Measurements from ENCODE around the gene HTR1D. TPM values are rescaled to one million over a fixed set of nuclear protein-coding genes. Genes with fewer than 3 reads are reported as not detected.
"Not testable (repeated sequence)": the region's sequence is repeated elsewhere in the genome, so short reads cannot be mapped to it uniquely, and the experiment has no call there.

HTR1D gene, protein sequence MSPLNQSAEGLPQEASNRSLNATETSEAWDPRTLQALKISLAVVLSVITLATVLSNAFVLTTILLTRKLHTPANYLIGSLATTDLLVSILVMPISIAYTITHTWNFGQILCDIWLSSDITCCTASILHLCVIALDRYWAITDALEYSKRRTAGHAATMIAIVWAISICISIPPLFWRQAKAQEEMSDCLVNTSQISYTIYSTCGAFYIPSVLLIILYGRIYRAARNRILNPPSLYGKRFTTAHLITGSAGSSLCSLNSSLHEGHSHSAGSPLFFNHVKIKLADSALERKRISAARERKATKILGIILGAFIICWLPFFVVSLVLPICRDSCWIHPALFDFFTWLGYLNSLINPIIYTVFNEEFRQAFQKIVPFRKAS
- total RNA-seq, result not detected
- total RNA-seq (2013), result not detected
- 0 to 0.09 (median 0) reads per million in 29 experiments for total RNA-seq

GRCh38 chr1:23217421-23218115, at the start of gene HTR1D:
TSS of gene HTR1D (minus strand) at chr1:23217502. CDS start at chr1:23194219, 23,283 bp downstream.
- Histone ChIP-seq H3K4me3 (ENCODE audit: control insufficient read depth in 1 of 2, extremely low read depth in 1 of 2, low read length in 1 of 2) (peak within 1 kb of the TSS in 1 of 2 donors; percentile 42), H3K27me3 (replicated peaks in 1 of 2; ENCODE audit: control insufficient read depth in 2 of 2, extremely low read depth in 1 of 2, insufficient read depth in 2 of 2, low read length in 1 of 2) (peaks cover 2 to 66% of the 10 kb centered on the region in 2 experiments), H3K36me3 (ENCODE audit: control insufficient read depth in 2 of 2, extremely low read depth in 1 of 2, insufficient read depth in 1 of 2, low read length in 1 of 2) (no peaks in the 10 kb centered on the region), H3K9me3 (no peaks in the 10 kb centered on the region), H3K4me1 (ENCODE audit: control insufficient read depth in 1 of 2, extremely low read depth in 1 of 2, insufficient read depth in 2 of 2, low read length in 2 of 2) (peaks cover 0 to 16% of the 10 kb centered on the region in 2 experiments), H3K27ac (ENCODE audit: low read length) (no peak within 1 kb of the TSS)
- H3K27me3 Mint-ChIP-seq, result peaks cover 61 to 72% of the 10 kb centered on the region in 2 donors
- peak in 1 of 35 experiments; percentile 3 for DNase-seq
- ATAC-seq (replicated peaks in 1 of 4), result peak in 3 of 4 experiments; percentile 18 to 40 (median 35)
- H3K27ac Mint-ChIP-seq, result no peak within 1 kb of the TSS
- H3K4me3 Mint-ChIP-seq, result peak within 1 kb of the TSS; percentile 41 to 60 (median 46)
- POLR2A ChIA-PET, result no interaction called here
- H3K9me3 Mint-ChIP-seq, result no peaks in the 10 kb centered on the region
- H3K4me1 Mint-ChIP-seq, result peaks cover 6 to 9% (median 6%) of the 10 kb centered on the region in 3 donors
- CTCF ChIA-PET, result no interaction called here
- under 1% methylated on average over 22 of the region's 45 CpGs for WGBS (ENCODE audit: insufficient coverage)
- H3K36me3 Mint-ChIP-seq, result no peaks in the 10 kb centered on the region

- no peaks in the 10 kb centered on the region for H3K9me3 Mint-ChIP-seq
- ChIA-PET CTCF (no interaction called here), POLR2A (no interaction called here)
- no peak for DNase-seq
- H3K27me3 ChIP-seq (replicated peaks in 1 of 2; ENCODE audit: control insufficient read depth in 2 of 2, extremely low read depth in 1 of 2, insufficient read depth in 2 of 2, low read length in 1 of 2), result peaks cover 0 to 5% of the 10 kb centered on the region in 2 experiments
- H3K27me3 Mint-ChIP-seq, result no peaks in the 10 kb centered on the region
- no peaks in the 10 kb centered on the region for H3K36me3 Mint-ChIP-seq
- no peaks in the 10 kb centered on the region for H3K36me3 ChIP-seq (ENCODE audit: control insufficient read depth in 2 of 2, extremely low read depth in 1 of 2, insufficient read depth in 1 of 2, low read length in 1 of 2)
- no peak overlapping the region for H3K4me3 ChIP-seq (ENCODE audit: control insufficient read depth in 1 of 2, extremely low read depth in 1 of 2, low read length in 1 of 2)
- H3K27ac Mint-ChIP-seq, result no peak overlapping the region
- H3K4me1 ChIP-seq (ENCODE audit: control insufficient read depth in 1 of 2, extremely low read depth in 1 of 2, insufficient read depth in 2 of 2, low read length in 2 of 2), result no peaks in the 10 kb centered on the region
- H3K4me1 Mint-ChIP-seq, result no peaks in the 10 kb centered on the region
- H3K4me3 Mint-ChIP-seq, result no peak overlapping the region
- no peak for ATAC-seq (replicated peaks in 1 of 4)
- WGBS (ENCODE audit: insufficient coverage), result 63% methylated on average over 1 of the region's 3 CpGs
- no peaks in the 10 kb centered on the region for H3K9me3 ChIP-seq
- no peak overlapping the region for H3K27ac ChIP-seq (ENCODE audit: low read length)
Observed at GRCh38 chr1:23263380-23263887, 46.1 kb upstream of the HTR1D start.

- WGBS (ENCODE audit: insufficient coverage), result 83% methylated on average over 1 of the region's 2 CpGs
- H3K4me1 ChIP-seq (ENCODE audit: control insufficient read depth in 1 of 2, extremely low read depth in 1 of 2, insufficient read depth in 2 of 2, low read length in 2 of 2); H3K4me3 Mint-ChIP-seq; H3K9me3 ChIP-seq; CTCF ChIA-PET; H3K27ac ChIP-seq (ENCODE audit: low read length); DNase-seq; H3K27ac Mint-ChIP-seq; H3K27me3 ChIP-seq (replicated peaks in 1 of 2; ENCODE audit: control insufficient read depth in 2 of 2, extremely low read depth in 1 of 2, insufficient read depth in 2 of 2, low read length in 1 of 2); H3K36me3 ChIP-seq (ENCODE audit: control insufficient read depth in 2 of 2, extremely low read depth in 1 of 2, insufficient read depth in 1 of 2, low read length in 1 of 2); H3K36me3 Mint-ChIP-seq; H3K27me3 Mint-ChIP-seq; POLR2A ChIA-PET; H3K4me3 ChIP-seq (ENCODE audit: control insufficient read depth in 1 of 2, extremely low read depth in 1 of 2, low read length in 1 of 2); H3K9me3 Mint-ChIP-seq; H3K4me1 Mint-ChIP-seq; ATAC-seq (replicated peaks in 1 of 4): not testable (repeated sequence)
Observed at GRCh38 chr1:23258082-23258481, 40.8 kb upstream of the HTR1D start.

- H3K27me3 ChIP-seq (replicated peaks in 1 of 2; ENCODE audit: control insufficient read depth in 2 of 2, extremely low read depth in 1 of 2, insufficient read depth in 2 of 2, low read length in 1 of 2); H3K4me1 ChIP-seq (ENCODE audit: control insufficient read depth in 1 of 2, extremely low read depth in 1 of 2, insufficient read depth in 2 of 2, low read length in 2 of 2); H3K36me3 Mint-ChIP-seq; CTCF ChIA-PET; H3K9me3 ChIP-seq; ATAC-seq (replicated peaks in 1 of 4); H3K4me3 ChIP-seq (ENCODE audit: control insufficient read depth in 1 of 2, extremely low read depth in 1 of 2, low read length in 1 of 2); H3K4me3 Mint-ChIP-seq; DNase-seq; POLR2A ChIA-PET; H3K27ac Mint-ChIP-seq; H3K27me3 Mint-ChIP-seq; H3K9me3 Mint-ChIP-seq; H3K27ac ChIP-seq (ENCODE audit: low read length); H3K36me3 ChIP-seq (ENCODE audit: control insufficient read depth in 2 of 2, extremely low read depth in 1 of 2, insufficient read depth in 1 of 2, low read length in 1 of 2); H3K4me1 Mint-ChIP-seq: not testable (repeated sequence)
- WGBS (ENCODE audit: insufficient coverage), result 100% methylated on average over 9 of the region's 34 CpGs
Observed at GRCh38 chr1:23257371-23257770, 40.1 kb upstream of the HTR1D start.

DNA sequence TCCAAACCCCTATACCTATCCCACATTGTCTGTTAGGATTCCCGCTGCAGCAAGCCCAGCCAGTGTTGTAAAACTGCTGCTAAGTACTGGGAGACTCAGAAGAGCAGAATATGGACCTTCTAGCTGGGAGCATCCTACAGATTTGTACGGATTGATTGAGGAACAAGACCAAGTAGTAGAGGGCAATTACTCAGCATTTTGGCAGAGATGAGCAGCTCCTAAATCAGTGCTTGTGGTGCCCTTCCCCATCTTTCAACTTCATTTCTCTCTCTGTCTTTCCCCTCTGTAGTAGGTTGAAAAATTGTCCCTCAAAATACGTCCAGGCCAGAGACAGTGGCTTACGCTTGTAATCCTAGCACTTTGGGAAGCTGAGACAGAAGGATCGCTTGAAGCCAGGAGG, 37.3 kb upstream of the HTR1D start:
- H3K9me3 ChIP-seq, result no peaks in the 10 kb centered on the region
- DNase-seq (no peak), ATAC-seq (replicated peaks in 1 of 4) (no peak)
- Mint-ChIP-seq H3K36me3 (no peaks in the 10 kb centered on the region), H3K27me3 (no peaks in the 10 kb centered on the region), H3K9me3 (no peaks in the 10 kb centered on the region), H3K4me1 (no peaks in the 10 kb centered on the region), H3K4me3 (no peak overlapping the region), H3K27ac (no peak overlapping the region)
- ChIA-PET POLR2A (no interaction called here), CTCF (interaction anchor here in 1 of 2 donors (0.5 kb wide), 1 partner anchor 162 kb away, joined by 3 read pairs; no protein-coding TSS in a partner anchor)
- no peaks in the 10 kb centered on the region for H3K36me3 ChIP-seq (ENCODE audit: control insufficient read depth in 2 of 2, extremely low read depth in 1 of 2, insufficient read depth in 1 of 2, low read length in 1 of 2)
- H3K27ac ChIP-seq (ENCODE audit: low read length), result no peak overlapping the region
- 96% methylated on average over 3 of the region's 5 CpGs for WGBS (ENCODE audit: insufficient coverage)
- no peak overlapping the region for H3K4me3 ChIP-seq (ENCODE audit: control insufficient read depth in 1 of 2, extremely low read depth in 1 of 2, low read length in 1 of 2)
- no peaks in the 10 kb centered on the region for H3K4me1 ChIP-seq (ENCODE audit: control insufficient read depth in 1 of 2, extremely low read depth in 1 of 2, insufficient read depth in 2 of 2, low read length in 2 of 2)
- H3K27me3 ChIP-seq (replicated peaks in 1 of 2; ENCODE audit: control insufficient read depth in 2 of 2, extremely low read depth in 1 of 2, insufficient read depth in 2 of 2, low read length in 1 of 2), result no peaks in the 10 kb centered on the region

DNA sequence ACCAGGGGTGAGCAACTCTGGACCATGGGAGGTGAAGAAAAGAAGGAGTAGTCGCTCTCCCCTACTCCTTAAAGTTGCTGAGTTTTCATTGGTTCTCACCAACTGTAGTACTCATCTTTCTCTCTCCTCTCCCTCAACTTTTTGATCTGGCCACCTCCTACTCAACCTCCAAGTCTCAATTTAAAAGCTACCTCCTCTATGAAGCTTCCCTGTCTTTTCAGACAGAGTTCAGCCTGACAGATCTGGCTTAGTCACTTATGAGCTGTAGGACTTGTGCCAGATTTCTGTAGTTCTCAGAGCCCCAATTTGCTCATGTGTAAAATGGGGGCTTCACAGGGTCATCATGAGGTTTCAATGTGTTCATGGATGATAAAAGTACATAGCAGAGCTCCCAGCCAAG, 34.5 kb upstream of the HTR1D start:
- H3K27me3 Mint-ChIP-seq, result no peaks in the 10 kb centered on the region
- no peaks in the 10 kb centered on the region for H3K36me3 ChIP-seq (ENCODE audit: control insufficient read depth in 2 of 2, extremely low read depth in 1 of 2, insufficient read depth in 1 of 2, low read length in 1 of 2)
- H3K4me3 Mint-ChIP-seq, result no peak overlapping the region
- DNase-seq, result no peak
- no peak overlapping the region for H3K27ac Mint-ChIP-seq
- H3K4me3 ChIP-seq (ENCODE audit: control insufficient read depth in 1 of 2, extremely low read depth in 1 of 2, low read length in 1 of 2), result no peak overlapping the region
- H3K27me3 ChIP-seq (replicated peaks in 1 of 2; ENCODE audit: control insufficient read depth in 2 of 2, extremely low read depth in 1 of 2, insufficient read depth in 2 of 2, low read length in 1 of 2), result peaks cover 0 to 6% of the 10 kb centered on the region in 2 experiments
- whole genome bisulfite sequencing (ENCODE audit: insufficient coverage), result no CpG with 5 or more reads among the region's 1 CpG
- H3K27ac ChIP-seq (ENCODE audit: low read length), result no peak overlapping the region
- H3K9me3 Mint-ChIP-seq, result no peaks in the 10 kb centered on the region
- no peaks in the 10 kb centered on the region for H3K9me3 ChIP-seq
- no peak for ATAC-seq (replicated peaks in 1 of 4)
- POLR2A ChIA-PET, result no interaction called here
- H3K4me1 ChIP-seq (ENCODE audit: control insufficient read depth in 1 of 2, extremely low read depth in 1 of 2, insufficient read depth in 2 of 2, low read length in 2 of 2), result no peaks in the 10 kb centered on the region
- H3K4me1 Mint-ChIP-seq, result no peaks in the 10 kb centered on the region
- no peaks in the 10 kb centered on the region for H3K36me3 Mint-ChIP-seq
- CTCF ChIA-PET, result no interaction called here

All from T-cell (primary cell).